ENCODE data around the gene BTG3.

BTG3 gene

GRCh38 chr21:17598437-17598836, 14.3 kb downstream of the BTG3 start:
- peaks cover 10 to 36% of the 10 kb centered on the region in 2 donors for H3K36me3 ChIP-seq (ENCODE audit: control insufficient read depth in 1 of 2, insufficient read depth in 2 of 2, low read length in 2 of 2)
- no peak overlapping the region for H3K4me3 ChIP-seq (ENCODE audit: low read depth in 1 of 2, low read length in 2 of 2)

GRCh38 chr21:17597680-17598079, 15.0 kb downstream of the BTG3 start:
- Histone ChIP-seq H3K27me3 (ENCODE audit: control insufficient read depth in 1 of 2, insufficient read depth in 2 of 2, low read length in 2 of 2) (no peaks in the 10 kb centered on the region), H3K36me3 (ENCODE audit: control insufficient read depth in 1 of 2, insufficient read depth in 2 of 2, low read length in 2 of 2) (peaks cover 4 to 32% of the 10 kb centered on the region in 2 donors), H3K9ac (ENCODE audit: low read depth in 1 of 2, low read length in 2 of 2) (no peak overlapping the region), H3K9me3 (ENCODE audit: control insufficient read depth in 1 of 2, low read length in 2 of 2) (no peaks in the 10 kb centered on the region), H3K4me3 (ENCODE audit: low read depth in 1 of 2, low read length in 2 of 2) (no peak overlapping the region), H3K27ac (ENCODE audit: low read depth, low read length) (no peak overlapping the region), H3K4me1 (ENCODE audit: control insufficient read depth in 1 of 2, insufficient read depth in 2 of 2, low read length in 2 of 2) (no peaks in the 10 kb centered on the region)

More at GRCh38 chr21:17598437-17598836, 14.3 kb downstream of the BTG3 start:
- H3K4me1 ChIP-seq (ENCODE audit: control insufficient read depth in 1 of 2, insufficient read depth in 2 of 2, low read length in 2 of 2) = no peaks in the 10 kb centered on the region
- H3K27ac ChIP-seq (ENCODE audit: low read depth, low read length) = no peak overlapping the region
- H3K9ac ChIP-seq (ENCODE audit: low read depth in 1 of 2, low read length in 2 of 2) = no peak overlapping the region
- H3K9me3 ChIP-seq (ENCODE audit: control insufficient read depth in 1 of 2, low read length in 2 of 2) = no peaks in the 10 kb centered on the region
- no peaks in the 10 kb centered on the region for H3K27me3 ChIP-seq (ENCODE audit: control insufficient read depth in 1 of 2, insufficient read depth in 2 of 2, low read length in 2 of 2)

DNA sequence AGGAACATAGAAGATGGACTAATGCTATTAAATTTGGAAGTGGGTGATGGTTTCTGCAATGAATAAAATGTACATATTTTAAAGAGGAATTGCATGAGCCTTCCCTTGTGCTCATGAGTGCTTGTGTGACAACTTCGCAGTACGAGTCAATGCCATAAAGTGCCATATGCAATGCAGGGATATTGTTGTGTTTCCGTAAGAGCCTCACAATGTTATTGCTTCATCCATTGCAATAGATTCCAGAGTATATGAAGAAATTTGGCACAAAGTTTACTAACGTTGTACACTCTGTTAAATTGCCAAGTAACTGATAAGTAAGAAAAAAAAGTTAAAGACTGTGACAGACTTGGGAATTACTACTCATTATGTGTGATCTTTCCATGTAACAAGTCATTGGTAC, 22.3 kb downstream of the BTG3 start:
- Histone ChIP-seq H3K9me3 (ENCODE audit: control insufficient read depth in 1 of 2, low read length in 2 of 2) (no peaks in the 10 kb centered on the region), H3K4me1 (ENCODE audit: control insufficient read depth in 1 of 2, insufficient read depth in 2 of 2, low read length in 2 of 2) (no peaks in the 10 kb centered on the region), H3K9ac (ENCODE audit: low read depth in 1 of 2, low read length in 2 of 2) (no peak overlapping the region), H3K27me3 (ENCODE audit: control insufficient read depth in 1 of 2, insufficient read depth in 2 of 2, low read length in 2 of 2) (no peaks in the 10 kb centered on the region), H3K36me3 (ENCODE audit: control insufficient read depth in 1 of 2, insufficient read depth in 2 of 2, low read length in 2 of 2) (peaks cover 0 to 17% of the 10 kb centered on the region in 2 donors), H3K27ac (ENCODE audit: low read depth, low read length) (no peak overlapping the region), H3K4me3 (ENCODE audit: low read depth in 1 of 2, low read length in 2 of 2) (no peak overlapping the region)

DNA sequence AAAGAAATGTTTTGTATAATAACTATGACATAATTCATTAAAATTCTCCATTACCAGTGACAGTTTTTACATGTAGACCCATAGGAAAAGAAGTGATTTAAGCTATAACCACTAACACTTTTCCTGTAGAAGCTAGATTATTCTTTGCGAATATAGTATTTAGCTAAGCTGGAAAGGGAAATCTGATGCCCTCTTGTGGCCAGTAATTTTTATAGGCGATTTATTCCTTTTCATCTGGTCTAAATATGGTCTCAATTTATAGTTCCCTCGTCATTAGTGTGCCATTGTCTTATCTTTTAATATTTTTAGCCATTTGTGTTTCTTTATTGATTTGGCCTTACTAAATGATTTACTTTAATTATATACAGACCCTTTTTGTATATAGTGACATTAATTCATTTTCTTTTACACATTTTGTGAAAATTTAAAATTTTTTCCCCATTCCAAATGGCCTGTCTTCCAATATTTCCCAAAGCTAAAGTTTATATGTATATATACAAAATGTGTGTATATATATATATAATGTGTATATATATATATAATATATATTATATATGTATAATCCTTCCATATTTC, 26.7 kb downstream of the BTG3 start:
- no peaks in the 10 kb centered on the region for H3K4me1 ChIP-seq (ENCODE audit: control insufficient read depth in 1 of 2, insufficient read depth in 2 of 2, low read length in 2 of 2)
- H3K36me3 ChIP-seq (ENCODE audit: control insufficient read depth in 1 of 2, insufficient read depth in 2 of 2, low read length in 2 of 2) = peaks cover 0 to 3% of the 10 kb centered on the region in 2 donors
- no peak overlapping the region for H3K4me3 ChIP-seq (ENCODE audit: low read depth in 1 of 2, low read length in 2 of 2)
- H3K27ac ChIP-seq (ENCODE audit: low read depth, low read length) = no peak overlapping the region
- H3K9ac ChIP-seq (ENCODE audit: low read depth in 1 of 2, low read length in 2 of 2) = no peak overlapping the region
- no peaks in the 10 kb centered on the region for H3K9me3 ChIP-seq (ENCODE audit: control insufficient read depth in 1 of 2, low read length in 2 of 2)
- no peaks in the 10 kb centered on the region for H3K27me3 ChIP-seq (ENCODE audit: control insufficient read depth in 1 of 2, insufficient read depth in 2 of 2, low read length in 2 of 2)

DNA sequence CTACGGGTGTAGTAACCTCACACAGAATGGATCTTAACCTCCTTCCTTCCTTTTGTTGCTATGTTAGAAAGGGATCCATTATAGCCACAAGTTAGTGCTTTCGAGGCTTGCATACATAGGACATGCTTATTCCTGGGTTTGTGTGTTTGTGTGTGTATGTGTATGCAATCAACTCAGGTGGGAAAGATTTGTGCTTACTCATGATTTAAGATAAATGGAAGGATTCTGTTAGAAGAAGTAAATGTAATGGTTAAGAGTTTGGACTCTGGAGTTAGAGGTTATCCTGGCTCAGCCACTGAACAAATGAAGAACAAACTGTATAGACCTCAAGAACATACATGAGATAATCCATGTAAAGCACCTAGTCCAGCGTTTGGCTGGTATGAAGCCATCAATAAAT, 28.8 kb downstream of the BTG3 start:
- H3K4me3 ChIP-seq (ENCODE audit: low read depth in 1 of 2, low read length in 2 of 2) = no peak overlapping the region
- no peaks in the 10 kb centered on the region for H3K9me3 ChIP-seq (ENCODE audit: control insufficient read depth in 1 of 2, low read length in 2 of 2)
- no peak overlapping the region for H3K9ac ChIP-seq (ENCODE audit: low read depth in 1 of 2, low read length in 2 of 2)
- H3K4me1 ChIP-seq (ENCODE audit: control insufficient read depth in 1 of 2, insufficient read depth in 2 of 2, low read length in 2 of 2) = no peaks in the 10 kb centered on the region
- no peaks in the 10 kb centered on the region for H3K27me3 ChIP-seq (ENCODE audit: control insufficient read depth in 1 of 2, insufficient read depth in 2 of 2, low read length in 2 of 2)
- H3K27ac ChIP-seq (ENCODE audit: low read depth, low read length) = no peak overlapping the region
- peaks cover 0 to 3% of the 10 kb centered on the region in 2 donors for H3K36me3 ChIP-seq (ENCODE audit: control insufficient read depth in 1 of 2, insufficient read depth in 2 of 2, low read length in 2 of 2)

DNA sequence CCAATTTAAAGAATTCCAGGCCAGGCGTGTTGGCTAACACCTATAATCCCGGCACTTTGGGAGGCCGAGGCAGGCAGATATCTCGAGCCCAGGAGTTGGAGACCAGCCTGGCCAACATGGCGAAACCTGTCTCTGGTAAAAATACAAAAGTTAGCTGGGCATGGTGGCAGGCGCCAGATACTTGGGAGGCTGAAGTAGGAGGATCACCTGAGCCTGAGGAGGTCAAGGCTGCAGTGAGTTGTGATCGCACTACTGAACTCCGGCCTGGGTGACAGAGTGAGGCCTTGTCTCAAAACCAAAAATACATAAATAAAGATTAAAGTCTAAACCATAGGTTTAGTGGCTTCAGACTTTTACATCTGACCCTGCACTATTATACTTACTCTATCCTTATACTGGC, 32.4 kb downstream of the BTG3 start:
- Histone ChIP-seq H3K27me3 (ENCODE audit: control insufficient read depth in 1 of 2, insufficient read depth in 2 of 2, low read length in 2 of 2) (no peaks in the 10 kb centered on the region), H3K4me1 (ENCODE audit: control insufficient read depth in 1 of 2, insufficient read depth in 2 of 2, low read length in 2 of 2) (peaks cover 0 to 6% of the 10 kb centered on the region in 2 donors), H3K36me3 (ENCODE audit: control insufficient read depth in 1 of 2, insufficient read depth in 2 of 2, low read length in 2 of 2) (peaks cover 0 to 3% of the 10 kb centered on the region in 2 donors), H3K9ac (ENCODE audit: low read depth in 1 of 2, low read length in 2 of 2) (no peak overlapping the region), H3K27ac (ENCODE audit: low read depth, low read length) (no peak overlapping the region), H3K4me3 (ENCODE audit: low read depth in 1 of 2, low read length in 2 of 2) (no peak overlapping the region), H3K9me3 (ENCODE audit: control insufficient read depth in 1 of 2, low read length in 2 of 2) (no peaks in the 10 kb centered on the region)

GRCh38 chr21:17578876-17579275, 33.8 kb downstream of the BTG3 start:
- Histone ChIP-seq H3K9me3 (ENCODE audit: control insufficient read depth in 1 of 2, low read length in 2 of 2) (no peaks in the 10 kb centered on the region), H3K9ac (ENCODE audit: low read depth in 1 of 2, low read length in 2 of 2) (no peak overlapping the region), H3K27me3 (ENCODE audit: control insufficient read depth in 1 of 2, insufficient read depth in 2 of 2, low read length in 2 of 2) (no peaks in the 10 kb centered on the region), H3K27ac (ENCODE audit: low read depth, low read length) (no peak overlapping the region), H3K36me3 (ENCODE audit: control insufficient read depth in 1 of 2, insufficient read depth in 2 of 2, low read length in 2 of 2) (peaks cover 0 to 3% of the 10 kb centered on the region in 2 donors), H3K4me1 (ENCODE audit: control insufficient read depth in 1 of 2, insufficient read depth in 2 of 2, low read length in 2 of 2) (peaks cover 0 to 6% of the 10 kb centered on the region in 2 donors), H3K4me3 (ENCODE audit: low read depth in 1 of 2, low read length in 2 of 2) (no peak overlapping the region)

GRCh38 chr21:17578162-17578561, 34.5 kb downstream of the BTG3 start:
- H3K27ac ChIP-seq (ENCODE audit: low read depth, low read length) = no peak overlapping the region
- no peak overlapping the region for H3K9ac ChIP-seq (ENCODE audit: low read depth in 1 of 2, low read length in 2 of 2)
- peaks cover 0 to 6% of the 10 kb centered on the region in 2 donors for H3K4me1 ChIP-seq (ENCODE audit: control insufficient read depth in 1 of 2, insufficient read depth in 2 of 2, low read length in 2 of 2)
- no peak overlapping the region for H3K4me3 ChIP-seq (ENCODE audit: low read depth in 1 of 2, low read length in 2 of 2)
- H3K27me3 ChIP-seq (ENCODE audit: control insufficient read depth in 1 of 2, insufficient read depth in 2 of 2, low read length in 2 of 2) = no peaks in the 10 kb centered on the region
- H3K36me3 ChIP-seq (ENCODE audit: control insufficient read depth in 1 of 2, insufficient read depth in 2 of 2, low read length in 2 of 2) = peaks cover 0 to 3% of the 10 kb centered on the region in 2 donors
- no peaks in the 10 kb centered on the region for H3K9me3 ChIP-seq (ENCODE audit: control insufficient read depth in 1 of 2, low read length in 2 of 2)

DNA sequence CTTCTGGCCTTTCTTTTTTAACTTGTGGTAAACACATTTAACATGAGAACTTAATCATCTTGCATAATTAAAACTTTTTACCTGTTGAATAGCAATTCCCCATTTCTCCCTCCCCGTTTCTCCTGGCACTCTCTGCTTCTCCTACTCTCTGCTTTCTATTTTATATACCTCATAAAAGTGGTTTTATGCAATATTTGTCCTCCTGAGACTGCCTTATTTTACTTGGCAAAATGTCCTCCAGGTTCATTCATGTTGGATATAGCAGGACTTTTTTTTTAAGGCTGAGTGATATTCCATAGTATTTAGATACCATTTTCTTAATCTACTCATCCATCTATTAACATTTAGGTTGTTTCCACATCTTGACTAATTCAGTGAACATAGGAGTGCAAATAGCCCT, 35.0 kb downstream of the BTG3 start:
- H3K4me1 ChIP-seq (ENCODE audit: control insufficient read depth in 1 of 2, insufficient read depth in 2 of 2, low read length in 2 of 2) = peaks cover 0 to 6% of the 10 kb centered on the region in 2 donors
- no peaks in the 10 kb centered on the region for H3K9me3 ChIP-seq (ENCODE audit: control insufficient read depth in 1 of 2, low read length in 2 of 2)
- H3K27ac ChIP-seq (ENCODE audit: low read depth, low read length) = no peak overlapping the region
- H3K9ac ChIP-seq (ENCODE audit: low read depth in 1 of 2, low read length in 2 of 2) = no peak overlapping the region
- H3K4me3 ChIP-seq (ENCODE audit: low read depth in 1 of 2, low read length in 2 of 2) = no peak overlapping the region
- H3K27me3 ChIP-seq (ENCODE audit: control insufficient read depth in 1 of 2, insufficient read depth in 2 of 2, low read length in 2 of 2) = no peaks in the 10 kb centered on the region
- peaks cover 0 to 5% of the 10 kb centered on the region in 2 donors for H3K36me3 ChIP-seq (ENCODE audit: control insufficient read depth in 1 of 2, insufficient read depth in 2 of 2, low read length in 2 of 2)

- Histone ChIP-seq H3K27ac (ENCODE audit: low read depth, low read length) (no peak overlapping the region), H3K27me3 (ENCODE audit: control insufficient read depth in 1 of 2, insufficient read depth in 2 of 2, low read length in 2 of 2) (no peaks in the 10 kb centered on the region), H3K4me3 (ENCODE audit: low read depth in 1 of 2, low read length in 2 of 2) (no peak overlapping the region), H3K36me3 (ENCODE audit: control insufficient read depth in 1 of 2, insufficient read depth in 2 of 2, low read length in 2 of 2) (peaks cover 0 to 4% of the 10 kb centered on the region in 2 donors), H3K9me3 (ENCODE audit: control insufficient read depth in 1 of 2, low read length in 2 of 2) (no peaks in the 10 kb centered on the region), H3K4me1 (ENCODE audit: control insufficient read depth in 1 of 2, insufficient read depth in 2 of 2, low read length in 2 of 2) (peaks cover 0 to 6% of the 10 kb centered on the region in 2 donors), H3K9ac (ENCODE audit: low read depth in 1 of 2, low read length in 2 of 2) (no peak overlapping the region)
Measured at GRCh38 chr21:17576080-17576835, 36.4 kb downstream of the BTG3 start.

Measured in duodenal mucosa (tissue), 2 donors.